NCI-H2171 (cell line): ENCODE data around the gene COL6A1.

ENCODE experiments used
- DNase-seq: peaks from one replicate; lab custom pipeline; 2025; lab: John Stamatoyannopoulos, UW

COL6A1 gene

DNA sequence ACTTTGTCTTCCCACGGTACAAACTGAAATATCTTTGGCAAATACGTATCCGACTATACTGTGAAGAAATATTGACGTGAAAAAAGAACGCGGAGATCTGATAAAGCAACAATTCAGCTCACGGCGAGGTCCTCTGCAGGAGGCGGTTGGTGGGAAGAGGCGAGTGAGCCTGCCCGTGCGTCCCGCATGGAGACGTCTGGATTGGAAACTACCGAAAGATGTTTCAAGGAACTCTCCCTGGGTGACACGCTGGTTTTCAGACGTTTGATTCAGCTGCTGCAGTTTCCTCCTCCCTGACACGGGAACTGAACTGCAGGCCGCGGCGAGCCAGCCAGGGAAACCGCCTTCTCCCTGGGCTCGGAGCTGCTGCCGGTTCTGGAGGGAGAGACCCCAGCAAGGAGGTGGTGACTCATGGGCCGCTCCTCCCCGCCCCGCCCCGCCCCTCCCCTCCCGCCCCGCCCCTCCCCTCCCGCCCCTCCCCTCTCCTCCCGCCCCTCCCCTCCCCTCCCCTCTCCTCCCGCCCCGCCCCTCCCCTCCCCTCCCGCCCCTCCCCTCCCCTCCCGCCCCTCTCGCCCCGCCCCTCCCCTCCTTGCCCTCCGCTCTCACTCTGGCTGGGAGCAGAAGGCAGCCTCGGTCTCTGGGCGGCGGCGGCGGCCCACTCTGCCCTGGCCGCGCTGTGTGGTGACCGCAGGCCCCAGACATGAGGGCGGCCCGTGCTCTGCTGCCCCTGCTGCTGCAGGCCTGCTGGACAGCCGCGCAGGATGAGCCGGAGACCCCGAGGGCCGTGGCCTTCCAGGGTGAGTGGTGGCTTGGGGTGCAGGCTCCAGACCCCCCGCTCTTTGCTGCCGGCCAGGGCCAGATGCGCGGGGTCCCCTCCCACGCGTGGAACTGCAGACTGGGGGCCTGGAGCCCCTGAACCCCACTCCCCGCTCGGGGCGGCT, at the start of gene COL6A1:
COL6A1 (plus strand) TSS at position 620 of the 941 bp plus-strand sequence; CDS start at position 701, 81 bp downstream.
- DNase-seq: peak; percentile 67

DNA sequence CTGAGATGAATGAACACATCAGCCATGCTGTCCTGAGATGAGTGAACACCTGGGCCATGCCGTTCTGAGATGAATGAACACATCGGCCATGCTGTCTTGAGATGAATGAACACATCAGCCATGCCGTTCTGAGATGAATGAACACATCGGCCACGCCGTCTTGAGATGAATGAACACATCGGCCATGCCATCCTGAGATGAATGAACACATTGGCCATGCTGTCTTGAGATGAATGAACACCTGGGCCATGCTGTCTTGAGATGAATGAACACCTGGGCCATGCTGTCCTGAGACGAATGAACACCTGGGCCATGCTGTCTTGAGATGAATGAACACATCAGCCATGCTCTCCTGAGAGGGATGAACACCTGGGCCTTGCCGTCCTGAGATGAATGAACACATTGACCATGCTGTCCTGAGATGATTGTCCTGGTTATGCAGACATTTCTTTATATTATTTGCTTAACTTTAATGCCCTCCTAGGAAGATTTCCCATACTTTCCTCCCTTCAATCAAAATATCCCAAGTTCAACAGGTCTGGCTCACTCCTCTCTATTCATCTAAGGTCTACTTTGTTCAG, 48.6 kb upstream of the COL6A1 start:
- no peak for DNase-seq

GRCh38 chr21:45934085-45934484, 47.5 kb upstream of the COL6A1 start:
- DNase-seq: no peak

GRCh38 chr21:45934554-45934953, 47.0 kb upstream of the COL6A1 start:
- DNase-seq: no peak

DNA sequence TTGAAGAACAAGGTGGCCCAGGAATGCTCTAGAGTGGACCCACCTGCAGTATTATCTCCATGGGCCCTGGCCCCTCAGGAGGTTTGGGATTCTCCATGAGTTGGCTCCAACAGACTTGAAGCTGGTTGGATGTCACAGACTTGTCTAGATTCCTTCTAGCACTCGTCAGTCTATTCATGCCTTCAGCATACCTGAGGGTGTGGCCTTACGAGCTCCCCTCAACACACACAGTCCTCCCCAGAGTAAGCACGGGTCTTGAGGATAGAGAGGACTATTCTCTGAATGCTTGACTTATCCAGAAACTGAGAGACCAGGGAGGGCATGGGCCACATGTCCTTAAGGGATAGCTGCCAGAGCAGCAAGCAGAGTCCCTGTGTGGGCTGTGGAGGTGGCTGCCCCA, 45.9 kb upstream of the COL6A1 start:
- no peak for DNase-seq

- DNase-seq: peak; percentile 90
Measured at GRCh38 chr21:45937721-45938452, 43.7 kb upstream of the COL6A1 start.

GRCh38 chr21:45938453-45938755, 43.2 kb upstream of the COL6A1 start:
- DNase-seq: no peak

GRCh38 chr21:45938811-45939520, 42.6 kb upstream of the COL6A1 start:
- DNase-seq: no peak

DNA sequence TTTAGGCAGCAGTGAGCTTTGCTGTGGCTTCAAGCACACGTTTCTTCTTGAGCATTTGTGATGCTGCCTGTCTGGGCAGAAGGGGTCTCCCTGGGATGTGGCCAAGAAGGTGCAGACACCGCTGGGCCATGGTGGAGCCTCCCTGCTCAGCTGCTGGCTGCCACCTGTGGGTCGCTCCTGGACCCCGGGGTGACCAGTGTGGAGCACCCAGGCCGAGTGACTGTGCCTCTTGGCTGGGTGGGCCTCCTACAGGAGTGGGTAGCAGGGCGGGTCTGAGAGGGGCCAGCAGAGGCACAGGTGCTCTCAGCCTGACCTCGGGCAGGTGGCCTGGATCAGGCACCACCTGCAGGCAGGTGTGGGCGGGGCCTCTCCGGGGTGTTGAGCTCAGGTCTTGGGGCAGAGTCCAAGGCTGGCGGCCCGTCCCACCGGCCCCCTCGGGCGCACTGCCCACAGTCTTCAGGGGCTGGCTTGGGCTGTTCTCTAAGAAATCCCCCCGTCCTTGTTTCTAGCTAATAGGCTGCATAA, 42.0 kb upstream of the COL6A1 start:
- DNase-seq: no peak

- DNase-seq: no peak
Measured at GRCh38 chr21:45940091-45940490, 41.5 kb upstream of the COL6A1 start.

- peak; percentile 54 for DNase-seq
Measured at GRCh38 chr21:45940621-45941337, 40.8 kb upstream of the COL6A1 start.

DNA sequence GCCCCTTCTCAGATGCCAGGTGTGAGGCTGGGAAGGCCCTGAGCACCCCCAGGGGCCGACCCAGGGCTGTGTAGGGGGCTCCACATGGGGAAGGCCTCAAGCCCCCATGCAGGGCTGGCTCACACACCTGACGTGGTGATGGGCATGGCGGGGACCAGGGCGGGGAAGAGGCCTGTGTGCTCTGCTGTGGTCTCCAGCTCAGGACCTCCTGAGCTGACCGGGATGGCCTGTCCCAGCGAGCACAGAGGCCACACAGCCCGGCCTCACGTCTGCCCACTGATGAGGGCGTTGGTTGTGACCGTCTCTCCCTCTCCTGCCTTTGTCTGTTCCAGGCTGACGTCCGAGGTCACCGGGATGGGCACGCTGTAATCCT, 40.2 kb upstream of the COL6A1 start:
- DNase-seq: no peak

DNA sequence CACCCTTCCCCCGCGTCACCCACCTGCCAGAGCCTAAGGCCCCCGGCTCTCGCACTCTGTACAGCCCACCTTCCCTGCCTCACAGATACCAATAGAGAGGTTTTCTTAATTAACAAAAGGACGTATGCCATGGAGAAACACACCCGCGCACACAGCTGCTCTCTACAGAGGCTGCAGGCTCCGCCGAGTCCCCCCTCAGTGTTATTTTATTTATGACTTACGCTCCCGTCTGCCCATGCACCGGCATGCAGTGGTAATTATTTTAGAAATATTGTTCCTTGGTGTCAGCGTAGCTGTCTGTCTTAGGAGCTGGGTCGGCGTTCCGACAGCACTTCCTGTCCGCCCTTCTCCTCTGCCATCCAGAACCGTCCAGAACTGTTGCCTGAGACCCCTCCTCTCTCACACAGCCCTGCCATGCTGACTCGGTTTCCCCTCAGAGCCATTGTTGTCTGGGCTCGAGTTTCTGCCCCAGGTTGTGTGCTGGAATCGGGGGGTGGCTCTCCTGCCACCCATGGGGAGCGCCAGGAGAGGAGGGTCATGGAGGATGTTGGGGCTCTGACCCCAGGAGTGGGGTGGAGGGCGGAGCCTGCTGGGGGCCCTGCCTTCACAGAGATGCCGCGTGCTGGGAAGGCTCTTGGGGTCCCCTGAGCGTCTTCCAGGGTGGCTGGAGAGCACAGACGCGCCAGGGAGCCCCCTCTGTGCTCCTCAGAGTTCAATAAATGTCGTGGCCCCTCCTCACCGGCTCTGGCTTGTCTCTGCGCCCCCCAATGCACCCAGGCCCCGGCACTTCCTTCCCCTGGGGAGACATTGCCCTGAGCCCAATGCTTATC, 39.6 kb upstream of the COL6A1 start:
- DNase-seq: no peak

GRCh38 chr21:45942755-45943629, 38.6 kb upstream of the COL6A1 start:
- DNase-seq: no peak

DNA sequence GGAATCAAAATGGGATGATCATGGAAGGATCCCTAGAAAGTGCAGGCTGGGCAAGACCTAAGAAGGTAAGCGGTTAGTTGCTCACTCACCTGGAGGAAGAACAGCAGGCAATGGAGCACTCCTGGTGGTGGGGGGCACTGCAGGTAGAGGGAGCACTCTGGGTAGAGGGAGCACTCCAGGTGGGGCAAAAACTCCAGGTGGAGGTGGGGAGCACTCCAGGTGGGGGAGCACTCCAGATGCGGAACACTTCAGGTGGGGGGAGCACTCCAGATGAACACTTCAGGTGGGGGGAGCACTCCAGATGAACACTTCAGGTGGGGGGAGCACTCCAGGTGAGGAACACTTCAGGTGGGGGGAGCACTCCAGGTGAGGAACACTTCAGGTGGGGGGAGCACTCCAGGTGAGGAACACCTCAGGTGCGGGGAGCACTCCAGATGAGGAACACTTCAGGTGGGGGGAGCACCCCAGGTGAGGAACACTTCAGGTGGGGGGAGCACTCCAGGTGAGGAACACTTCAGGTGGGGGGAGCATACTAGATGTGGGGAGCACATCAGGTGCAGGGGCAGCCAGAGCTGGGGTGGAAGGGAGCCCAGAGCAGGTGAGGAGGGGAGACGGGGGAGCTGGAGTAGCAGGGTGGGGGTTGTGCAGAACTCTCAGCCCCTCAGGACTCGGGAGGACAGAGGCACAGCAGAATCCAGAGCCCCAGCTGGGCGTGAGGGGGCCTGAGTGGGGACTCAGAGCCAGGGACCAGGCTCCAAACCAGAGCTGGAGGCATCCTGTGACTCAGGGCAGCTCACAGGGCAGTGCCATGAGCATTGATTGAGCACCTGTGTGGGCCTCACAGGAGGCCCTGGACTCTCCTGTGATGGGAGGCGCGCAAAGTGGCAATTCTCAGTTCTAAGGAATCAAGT, 37.7 kb upstream of the COL6A1 start:
- no peak for DNase-seq

- no peak for DNase-seq
Measured at GRCh38 chr21:45944601-45945000, 37.0 kb upstream of the COL6A1 start.

DNA sequence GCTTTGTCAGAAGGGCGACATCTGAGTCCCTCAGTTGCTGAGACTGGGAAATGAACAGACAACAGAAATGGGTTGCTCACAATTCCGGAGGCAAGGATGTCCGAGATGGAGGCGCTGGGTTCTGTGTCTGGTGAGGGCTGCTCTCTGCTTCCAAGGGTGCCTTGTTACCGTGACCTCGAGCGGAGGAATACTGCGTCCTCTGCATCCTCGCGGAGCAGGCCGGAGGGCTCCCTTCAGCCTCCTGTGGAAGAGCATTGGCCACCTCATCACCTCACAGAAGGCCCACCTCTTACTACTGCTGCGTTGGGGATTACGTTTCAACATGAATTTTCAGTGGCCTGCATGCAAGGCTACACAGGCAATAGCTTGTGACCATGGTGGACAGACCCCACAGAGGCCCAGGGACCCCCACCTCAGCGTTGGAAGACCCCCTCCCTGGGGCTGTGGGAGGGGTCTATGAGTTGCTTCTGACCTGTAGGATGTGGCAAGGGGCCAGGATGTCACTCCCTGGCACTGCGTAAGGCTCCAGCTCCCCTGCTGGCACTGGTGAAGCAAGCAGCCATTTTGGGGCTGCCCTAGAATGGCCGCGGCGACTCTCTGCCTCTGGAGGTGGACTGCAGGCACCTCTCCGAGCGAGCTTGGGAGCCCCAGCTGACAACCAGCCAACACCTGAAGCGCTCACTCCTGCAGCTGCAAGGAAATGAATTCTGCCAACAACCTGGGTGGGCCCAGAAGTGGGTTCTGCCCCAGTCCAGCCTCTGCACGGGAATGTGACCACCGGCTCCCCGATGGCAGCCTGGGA, 36.3 kb upstream of the COL6A1 start:
- no peak for DNase-seq

GRCh38 chr21:45945868-45946210, 35.7 kb upstream of the COL6A1 start:
- no peak for DNase-seq
